DMS53 treated with DMSO at 0.1 percent for 48 hours (cell line): ENCODE results near the gene LRRC41.
"Not testable (repeated sequence)": the region's sequence is repeated elsewhere in the genome, so short reads cannot be mapped to it uniquely, and the experiment has no call there.

Experiments used
- DNase-seq: peaks from one replicate; lab custom pipeline; 2025; ENCODE audit not compliant: unreplicated experiment; lab: John Stamatoyannopoulos, UW

LRRC41 gene

GRCh38 chr1:46246136-46246535, 57.3 kb downstream of the LRRC41 start:
- not testable (repeated sequence) for DNase-seq

GRCh38 chr1:46244656-46245371, 58.6 kb downstream of the LRRC41 start:
- no peak for DNase-seq

- not testable (repeated sequence) for DNase-seq
These were observed 59.6 kb downstream of the LRRC41 start for GRCh38 chr1:46243831-46244230.

GRCh38 chr1:46242918-46243317, 60.5 kb downstream of the LRRC41 start:
- no peak for DNase-seq

- not testable (repeated sequence) for DNase-seq
These were observed 61.7 kb downstream of the LRRC41 start for GRCh38 chr1:46241733-46242132.

- DNase-seq, result not testable (repeated sequence)
These were observed 64.6 kb downstream of the LRRC41 start for GRCh38 chr1:46238865-46239264.

GRCh38 chr1:46236882-46237281, 66.5 kb downstream of the LRRC41 start:
- no peak for DNase-seq

GRCh38 chr1:46231231-46231630, 72.2 kb downstream of the LRRC41 start:
- DNase-seq, result not testable (repeated sequence)
